ENCODE data around the gene MRPL46.

The MRPL46 gene

GRCh38 chr15:88450125-88450798, 16.9 kb downstream of the MRPL46 start:
- peak; percentile 58 for TF ChIP-seq CTCF (IDR thresholded peaks at IDR 0.05; ENCODE audit: control extremely low read depth, extremely low read depth, low read depth, missing control alignments)
- DNase-seq (ENCODE audit: extremely low spot score): peak; percentile 71
- CTCF ChIA-PET: interaction anchor here (0.6 to 8.0 kb wide), 14 partner anchors 8 to 286 kb away, joined by 3 to 95 read pairs (median 3); partner anchors contain the start of genes MRPL46 and MRPS11
- POLR2A ChIA-PET: no interaction called here

DNA sequence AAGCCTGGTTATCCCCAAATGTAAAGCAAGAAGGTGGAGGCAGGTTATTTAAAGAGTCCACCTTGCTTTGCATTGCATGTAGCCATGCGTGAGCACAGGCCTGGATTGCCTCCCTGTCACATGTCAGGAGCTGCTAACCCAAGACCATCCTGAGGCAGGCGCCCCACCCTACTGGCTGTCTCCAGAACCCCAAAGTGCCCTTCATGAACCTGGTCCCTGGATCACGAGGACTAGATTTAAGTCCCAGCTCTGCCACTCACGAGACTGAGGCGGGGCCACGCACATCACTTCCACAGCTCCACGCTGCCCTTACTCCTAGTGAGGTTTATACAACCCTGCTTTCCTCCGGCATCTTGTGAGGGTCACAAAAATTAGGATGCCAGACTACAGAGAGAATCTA, 17.6 kb downstream of the MRPL46 start:
- no peak for DNase-seq (ENCODE audit: extremely low spot score)
- ChIA-PET CTCF (interaction anchor here (0.7 to 8.0 kb wide), 11 partner anchors 7 to 286 kb away, joined by 3 to 95 read pairs (median 3); partner anchors contain the start of genes MRPL46 and MRPS11), POLR2A (no interaction called here)
- TF ChIP-seq CTCF (IDR thresholded peaks at IDR 0.05; ENCODE audit: control extremely low read depth, extremely low read depth, low read depth, missing control alignments): no peak

- no peak for TF ChIP-seq CTCF (IDR thresholded peaks at IDR 0.05; ENCODE audit: control extremely low read depth, extremely low read depth, low read depth, missing control alignments)
- ChIA-PET CTCF (interaction anchor here (0.7 to 8.0 kb wide), 8 partner anchors 10 to 287 kb away, joined by 3 to 95 read pairs (median 3); partner anchors contain the start of genes MRPL46 and MRPS11), POLR2A (no interaction called here)
- no peak for DNase-seq (ENCODE audit: extremely low spot score)
Observed at GRCh38 chr15:88448991-88449461, 18.2 kb downstream of the MRPL46 start.

- CTCF ChIA-PET: interaction anchor here (0.8 to 3.8 kb wide), 4 partner anchors 8 to 202 kb away, joined by 3 to 21 read pairs (median 3); no protein-coding TSS in a partner anchor
- POLR2A ChIA-PET: no interaction called here
- no peak for DNase-seq (ENCODE audit: extremely low spot score)
Observed at GRCh38 chr15:88447741-88448140, 19.4 kb downstream of the MRPL46 start.

GRCh38 chr15:88447206-88447605, 20.0 kb downstream of the MRPL46 start:
- ChIA-PET CTCF (interaction anchor here (0.9 to 3.8 kb wide), 3 partner anchors 8 to 202 kb away, joined by 3 to 21 read pairs (median 3); no protein-coding TSS in a partner anchor), POLR2A (no interaction called here)
- TF ChIP-seq CTCF (IDR thresholded peaks at IDR 0.05; ENCODE audit: control extremely low read depth, extremely low read depth, low read depth, missing control alignments): no peak
- DNase-seq (ENCODE audit: extremely low spot score): no peak

More at GRCh38 chr15:88447741-88448140, 19.4 kb downstream of the MRPL46 start:
- TF ChIP-seq CTCF (IDR thresholded peaks at IDR 0.05; ENCODE audit: control extremely low read depth, extremely low read depth, low read depth, missing control alignments): no peak

DNA sequence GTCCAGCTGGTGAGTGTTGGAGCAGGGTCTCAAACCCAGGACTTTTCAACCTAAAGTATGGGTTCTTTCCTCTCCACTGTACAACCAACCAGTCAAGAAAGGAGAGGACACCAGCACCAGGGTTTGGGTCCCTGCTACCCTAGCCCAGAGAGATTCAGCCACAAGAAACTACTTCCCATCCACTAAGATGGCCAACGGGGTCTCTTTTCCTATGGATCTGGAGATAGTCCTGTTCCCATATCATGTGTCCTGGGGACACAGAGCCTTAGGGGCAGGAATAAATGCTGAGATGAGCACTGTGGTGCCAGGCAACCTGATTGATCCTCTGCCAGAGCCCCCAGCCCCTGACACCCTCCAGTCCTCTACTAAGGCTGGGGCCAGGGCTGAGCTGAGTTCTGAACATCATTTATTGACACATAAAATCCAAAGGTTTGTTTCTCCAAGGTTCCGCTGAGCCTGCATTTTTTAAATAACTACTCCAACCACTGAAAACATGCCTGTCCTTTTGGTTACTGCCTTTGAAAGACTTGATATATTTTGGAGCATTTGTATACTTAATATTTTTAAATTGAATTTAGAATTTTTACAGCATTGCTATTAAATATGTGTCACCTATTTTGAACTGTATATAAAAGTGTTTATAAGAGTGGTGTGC, 26.0 kb downstream of the MRPL46 start:
- DNase-seq (ENCODE audit: extremely low spot score): no peak
- TF ChIP-seq CTCF (IDR thresholded peaks at IDR 0.05; ENCODE audit: control extremely low read depth, extremely low read depth, low read depth, missing control alignments): no peak
- ChIA-PET POLR2A (no interaction called here), CTCF (interaction anchor here (1.3 to 1.5 kb wide), 2 partner anchors 9 to 13 kb away, joined by 3 to 5 read pairs; no protein-coding TSS in a partner anchor)

All from GM10248 (cell line).